SH-SY5Y (cell line): ENCODE measurements around the gene RPS6KA2.

Experiments used
- GATA2 ChIP-seq: IDR thresholded peaks from 2 replicates; pipeline ENCODE4 v1.6.1; 2011; ENCODE audit warnings: mild to moderate bottlenecking, low read depth, low read length
- GATA3 ChIP-seq: IDR thresholded peaks from 2 replicates; pipeline ENCODE4 v1.6.1; 2011; ENCODE audit warnings: low read depth, mild to moderate bottlenecking, low read length, moderate library complexity

DNA sequence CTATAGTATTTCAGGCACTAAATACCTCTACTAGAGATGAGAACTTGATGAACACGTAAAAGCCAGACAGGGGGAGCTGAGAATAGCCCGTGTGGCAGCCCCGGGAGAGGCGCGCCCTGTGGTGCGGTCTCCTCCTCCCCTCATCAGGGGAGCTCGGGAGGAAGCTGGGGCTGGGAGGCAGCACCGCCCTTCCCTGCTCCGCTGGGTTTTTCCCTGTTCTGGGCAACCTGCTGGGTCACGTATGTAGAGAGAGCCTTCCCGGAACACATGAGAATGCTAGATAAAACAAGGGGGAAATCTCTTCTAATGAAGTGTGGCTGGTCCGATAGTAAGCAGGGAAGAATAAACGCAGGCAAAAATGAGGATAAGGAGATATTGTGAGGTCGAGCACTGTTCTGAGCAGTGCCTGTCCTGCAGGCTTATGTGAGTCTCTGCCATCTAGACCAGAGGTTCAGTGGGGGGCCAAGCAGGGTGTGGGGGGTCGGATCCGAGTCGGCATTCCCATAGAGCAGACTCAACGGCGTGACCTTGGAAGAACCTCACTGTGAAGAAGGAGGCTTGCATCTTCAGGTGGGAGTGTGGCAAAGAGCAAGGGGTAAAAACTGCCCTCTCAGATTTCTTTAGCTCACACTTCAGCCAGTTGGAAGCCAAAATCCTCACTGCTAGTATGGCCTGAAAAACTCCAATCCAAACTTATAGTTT, 13.4 kb upstream of the RPS6KA2 start:
- TF ChIP-seq GATA2 (no peak), GATA3 (no peak)
